Measurements from ENCODE around the gene FILIP1L. TPM values are rescaled to one million over a fixed set of nuclear protein-coding genes. Genes with fewer than 3 reads are reported as not detected.

Gene FILIP1L
- total RNA-seq, 4 donors from 2014 or later, result 4.4 to 17.7 (median 13.2) TPM

- no peak for DNase-seq
- no peaks in the 10 kb centered on the region for H3K27me3 ChIP-seq
- TF ChIP-seq CTCF (IDR thresholded peaks at IDR 0.05), result no peak
- H3K36me3 ChIP-seq, result no peaks in the 10 kb centered on the region
- H3K27ac ChIP-seq, result no peak overlapping the region
- WGBS, 2 donors, result 92 to 99% methylated on average over 3 of the region's 3 CpGs
- no peak overlapping the region for H3K4me3 ChIP-seq (replicated peaks in 1 of 3)
- H3K4me1 ChIP-seq, result no peaks in the 10 kb centered on the region
- intact Hi-C loops (cut with DNase I), result no loop called here
- H3K9me3 ChIP-seq, result no peaks in the 10 kb centered on the region
Measured at GRCh38 chr3:99980606-99981005, 133.7 kb downstream of the FILIP1L start.

DNA sequence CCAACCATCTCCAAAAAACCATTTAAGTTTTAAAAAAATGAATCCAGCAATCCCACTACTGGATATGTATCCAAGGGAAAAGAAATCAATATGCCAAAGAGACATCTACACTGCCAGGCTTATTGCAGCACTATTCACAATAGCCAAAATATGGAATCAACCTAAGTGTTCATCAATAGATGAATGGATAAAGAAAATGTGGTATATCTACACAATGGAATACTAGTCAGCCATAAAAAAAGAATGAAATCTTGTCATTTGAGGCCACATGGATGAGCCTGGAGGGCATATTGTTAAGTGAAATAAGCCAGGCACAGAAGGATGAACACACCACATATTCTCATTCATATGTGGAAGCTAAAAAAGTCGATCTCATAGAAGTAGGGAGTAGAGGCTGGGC is 136.1 kb downstream of the FILIP1L start:
- intact Hi-C loops (cut with DNase I), result no loop called here
- WGBS, 2 donors, result 91 to 100% methylated on average over 1 of the region's 1 CpG

GRCh38 chr3:99976584-99976983 is 137.7 kb downstream of the FILIP1L start:
- no peak for DNase-seq
- H3K4me3 ChIP-seq (replicated peaks in 1 of 3), result no peak overlapping the region
- intact Hi-C loops (cut with DNase I), result no loop called here
- no peaks in the 10 kb centered on the region for H3K36me3 ChIP-seq
- no peaks in the 10 kb centered on the region for H3K4me1 ChIP-seq
- H3K27me3 ChIP-seq, result no peaks in the 10 kb centered on the region
- H3K9me3 ChIP-seq, result no peaks in the 10 kb centered on the region
- H3K27ac ChIP-seq, result no peak overlapping the region
- TF ChIP-seq POLR2A (IDR thresholded peaks at IDR 0.05) (no peak), CTCF (IDR thresholded peaks at IDR 0.05) (no peak)

More for the DNA sequence above, 136.1 kb downstream of the FILIP1L start:
- H3K27ac ChIP-seq, result no peak overlapping the region
- H3K9me3 ChIP-seq, result no peaks in the 10 kb centered on the region
- no peaks in the 10 kb centered on the region for H3K27me3 ChIP-seq
- H3K36me3 ChIP-seq, result no peaks in the 10 kb centered on the region
- no peak overlapping the region for H3K4me3 ChIP-seq (replicated peaks in 1 of 3)
- H3K4me1 ChIP-seq, result no peaks in the 10 kb centered on the region
- TF ChIP-seq POLR2A (IDR thresholded peaks at IDR 0.05), result no peak
- no peak for TF ChIP-seq CTCF (IDR thresholded peaks at IDR 0.05)
- DNase-seq, result no peak

- H3K36me3 ChIP-seq, result no peaks in the 10 kb centered on the region
- H3K27ac ChIP-seq, result no peak overlapping the region
- H3K4me1 ChIP-seq, result no peaks in the 10 kb centered on the region
- intact Hi-C loops (cut with DNase I), result no loop called here
- no peak overlapping the region for H3K4me3 ChIP-seq (replicated peaks in 1 of 3)
- no peak for TF ChIP-seq POLR2A (IDR thresholded peaks at IDR 0.05)
- H3K9me3 ChIP-seq, result no peaks in the 10 kb centered on the region
- no peak for DNase-seq
- no peaks in the 10 kb centered on the region for H3K27me3 ChIP-seq
- WGBS, 2 donors, result 96 to 98% methylated on average over 2 of the region's 2 CpGs
Measured at GRCh38 chr3:99974989-99975388, 139.3 kb downstream of the FILIP1L start.

- WGBS, 2 donors, result 91 to 92% methylated on average over 8 of the region's 8 CpGs
- no peaks in the 10 kb centered on the region for H3K36me3 ChIP-seq
- intact Hi-C loops (cut with DNase I), result no loop called here
- no peaks in the 10 kb centered on the region for H3K27me3 ChIP-seq
- H3K4me1 ChIP-seq, result no peaks in the 10 kb centered on the region
- DNase-seq, result no peak
- no peak for TF ChIP-seq CTCF (IDR thresholded peaks at IDR 0.05)
- no peak for TF ChIP-seq POLR2A (IDR thresholded peaks at IDR 0.05)
- no peak overlapping the region for H3K27ac ChIP-seq
- no peaks in the 10 kb centered on the region for H3K9me3 ChIP-seq
- no peak overlapping the region for H3K4me3 ChIP-seq (replicated peaks in 1 of 3)
Measured at GRCh38 chr3:99972380-99973104, 141.8 kb downstream of the FILIP1L start.

All from thyroid gland (tissue), 4 donors.